Esophagus (tissue), 2 donors: Measurements from ENCODE around the gene ITGAE. TPM values are rescaled to one million over a fixed set of nuclear protein-coding genes. Genes with fewer than 3 reads are reported as not detected.
A peak's percentile ranks its signal among the peaks of the same experiment; 100 is the strongest.
"Not testable (repeated sequence)": the region's sequence is repeated elsewhere in the genome, so short reads cannot be mapped to it uniquely, and the experiment has no call there.

Source experiments
- H3K27ac ChIP-seq, 2 donors: one replicate each; pipeline ENCODE4 v1.5.1; 2013; ENCODE audit warnings: low read depth in 2 of 2, mild to moderate bottlenecking in 2 of 2, inconsistent platforms in 1 of 2, low read length in 1 of 2, moderate library complexity in 1 of 2
- H3K27me3 ChIP-seq, 2 donors: one replicate each; pipeline ENCODE4 v1.6.1; 2013; ENCODE audit warnings: low read length in 2 of 2, control low read depth in 1 of 2, mild to moderate bottlenecking in 1 of 2; ENCODE audit not compliant: insufficient read depth in 2 of 2, control insufficient read depth in 1 of 2
- H3K36me3 ChIP-seq, 2 donors: one replicate each; pipeline ENCODE4 v1.6.1; 2013; ENCODE audit warnings: low read length in 1 of 2; ENCODE audit not compliant: control insufficient read depth in 2 of 2, insufficient read depth in 2 of 2
- H3K4me1 ChIP-seq, 2 donors: one replicate each; pipeline ENCODE4 v1.6.1; 2013; ENCODE audit warnings: low read length in 1 of 2; ENCODE audit not compliant: control insufficient read depth in 2 of 2, insufficient read depth in 2 of 2
- H3K4me3 ChIP-seq, 2 donors: one replicate each; pipeline ENCODE4 v1.5.1; 2013; ENCODE audit warnings: low read length in 2 of 2, mild to moderate bottlenecking in 2 of 2, low read depth in 1 of 2, moderate library complexity in 1 of 2
- H3K9me3 ChIP-seq, 2 donors: one replicate each; pipeline ENCODE4 v1.6.1; 2013; ENCODE audit warnings: mild to moderate bottlenecking in 2 of 2, low read depth in 1 of 2, low read length in 1 of 2, moderate library complexity in 1 of 2; ENCODE audit not compliant: control insufficient read depth in 2 of 2, insufficient read depth in 1 of 2
- WGBS, 2 donors: extraction: QIAGEN DNeasy Blood & Tissue Kit; methylation state at CpG; one replicate each; pipeline ENCODE4 v1.1.7; 2013; 5-methylcytosine and 5-hydroxymethylcytosine counted together
- polyA plus RNA-seq, 2 donors: library from polyadenylated mRNA; stranded (reverse); fragments of 200-250 nt; gene quantifications; one replicate each; pipeline ENCODE4 v1.2.3, GENCODE V29; 2013
- donor health status: healthy with polysubstance abuse.
- donor health status: Bipolar disorder and iron deficiency.

Gene ITGAE
- polyA plus RNA-seq, 2 donors, result 26.8 to 33.7 TPM

GRCh38 chr17:3710951-3711383, 90.0 kb downstream of the ITGAE start:
- no peak overlapping the region for H3K4me3 ChIP-seq
- peaks cover 4 to 6% of the 10 kb centered on the region in 2 donors for H3K36me3 ChIP-seq
- no peak overlapping the region for H3K27ac ChIP-seq
- no peaks in the 10 kb centered on the region for H3K9me3 ChIP-seq
- no peaks in the 10 kb centered on the region for H3K4me1 ChIP-seq
- WGBS, 2 donors, result 62 to 65% methylated on average over 5 of the region's 5 CpGs
- H3K27me3 ChIP-seq, result no peaks in the 10 kb centered on the region

DNA sequence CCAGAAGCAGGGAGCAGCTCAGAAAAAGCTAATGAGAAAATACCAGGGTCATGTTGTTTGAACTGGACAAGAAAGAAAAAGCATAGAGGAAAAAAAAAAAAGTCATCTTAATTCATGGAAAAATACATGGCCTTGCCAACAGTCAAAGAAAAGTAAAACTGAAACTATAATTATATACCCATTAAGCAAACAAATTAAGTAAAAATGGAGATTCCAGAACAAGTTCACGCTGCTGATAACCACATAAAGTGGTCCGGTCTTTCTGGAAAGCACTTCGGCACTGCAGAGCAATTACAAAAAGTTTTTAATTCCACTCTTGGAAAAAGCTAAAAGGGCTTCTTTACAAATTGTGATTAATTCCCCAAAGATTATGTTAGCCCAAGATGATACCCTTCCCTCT, 92.6 kb downstream of the ITGAE start:
- Histone ChIP-seq H3K9me3 (no peaks in the 10 kb centered on the region), H3K27me3 (no peaks in the 10 kb centered on the region), H3K4me1 (no peaks in the 10 kb centered on the region), H3K36me3 (peaks cover 0 to 3% of the 10 kb centered on the region in 2 donors), H3K27ac (no peak overlapping the region), H3K4me3 (no peak overlapping the region)
- 37 to 43% methylated on average over 3 of the region's 3 CpGs for WGBS, 2 donors

- not testable (repeated sequence) for H3K27ac ChIP-seq, H3K9me3 ChIP-seq, H3K4me3 ChIP-seq, H3K27me3 ChIP-seq, H3K4me1 ChIP-seq, H3K36me3 ChIP-seq
- whole genome bisulfite sequencing, 2 donors, result 100% methylated on average over 1 of the region's 1 CpG
Observed at GRCh38 chr17:3705718-3705984, 95.3 kb downstream of the ITGAE start.

DNA sequence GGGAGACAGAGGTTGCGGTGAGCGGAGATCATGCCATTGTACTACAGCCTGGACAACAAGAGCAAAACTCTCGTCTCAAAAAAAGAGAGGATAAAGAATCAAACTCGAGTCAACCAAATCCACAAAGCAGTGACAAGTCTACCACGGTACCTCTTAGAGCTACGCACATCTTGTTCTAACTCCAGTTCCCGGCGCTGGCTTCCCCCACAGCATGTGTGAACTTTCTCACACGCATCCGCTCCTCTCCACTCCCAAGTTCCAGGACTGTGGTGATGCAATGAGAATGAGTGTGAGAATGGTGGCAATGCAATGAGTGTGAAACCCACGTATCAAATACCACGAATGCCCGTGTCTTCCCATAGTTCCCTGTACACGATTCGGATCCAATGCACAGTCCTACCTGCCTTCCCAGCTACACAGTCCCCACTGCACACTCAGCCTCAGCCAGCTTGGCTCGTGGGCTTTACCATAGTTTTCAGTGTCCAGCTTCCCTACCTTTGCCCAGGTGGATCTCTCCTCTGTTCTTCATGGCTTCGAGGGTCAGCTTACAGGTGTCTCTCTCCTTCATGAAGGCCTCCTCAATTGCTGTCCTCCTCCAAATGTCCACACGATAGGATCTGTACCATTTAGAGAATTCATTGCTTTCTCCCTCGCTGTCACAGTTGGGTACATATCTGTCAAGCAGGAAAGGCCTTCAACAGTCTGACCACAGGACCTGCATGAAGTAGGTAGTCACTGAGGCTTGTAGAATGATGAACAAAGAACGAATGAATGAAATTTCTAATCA, 95.9 kb downstream of the ITGAE start:
- 84 to 86% methylated on average over 20 of the region's 20 CpGs for WGBS, 2 donors
- Histone ChIP-seq H3K4me1 (peaks cover 0 to 2% of the 10 kb centered on the region in 2 donors), H3K36me3 (no peaks in the 10 kb centered on the region), H3K27ac (no peak overlapping the region), H3K9me3 (no peaks in the 10 kb centered on the region), H3K4me3 (no peak overlapping the region), H3K27me3 (no peaks in the 10 kb centered on the region)

DNA sequence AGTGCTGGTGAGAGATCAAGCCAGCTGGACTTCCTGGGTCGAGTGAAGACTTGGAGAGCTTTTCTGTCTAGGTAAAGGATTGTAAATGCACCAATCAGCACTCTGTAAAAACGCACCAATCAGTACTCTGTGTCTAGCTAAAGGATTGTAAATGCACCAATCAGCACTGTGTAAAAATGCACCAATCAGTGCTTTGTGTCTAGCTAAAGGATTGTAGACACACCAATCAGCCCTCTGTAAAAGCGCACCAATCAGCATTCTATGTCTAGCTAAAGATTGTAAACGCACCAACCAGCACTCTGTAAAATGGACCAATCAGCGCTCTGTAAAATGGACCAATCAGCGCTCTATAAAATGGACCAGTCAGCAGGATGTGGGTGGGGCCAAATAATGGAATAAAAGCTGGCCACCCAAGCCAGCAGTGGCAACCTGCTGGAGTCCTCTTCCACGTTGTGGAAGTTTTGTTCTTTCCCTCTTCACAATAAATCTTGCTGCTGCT, 98.9 kb downstream of the ITGAE start:
- WGBS, 2 donors, result 86 to 90% methylated on average over 7 of the region's 7 CpGs
- not testable (repeated sequence) for H3K4me3 ChIP-seq, H3K9me3 ChIP-seq, H3K36me3 ChIP-seq, H3K4me1 ChIP-seq, H3K27ac ChIP-seq, H3K27me3 ChIP-seq

DNA sequence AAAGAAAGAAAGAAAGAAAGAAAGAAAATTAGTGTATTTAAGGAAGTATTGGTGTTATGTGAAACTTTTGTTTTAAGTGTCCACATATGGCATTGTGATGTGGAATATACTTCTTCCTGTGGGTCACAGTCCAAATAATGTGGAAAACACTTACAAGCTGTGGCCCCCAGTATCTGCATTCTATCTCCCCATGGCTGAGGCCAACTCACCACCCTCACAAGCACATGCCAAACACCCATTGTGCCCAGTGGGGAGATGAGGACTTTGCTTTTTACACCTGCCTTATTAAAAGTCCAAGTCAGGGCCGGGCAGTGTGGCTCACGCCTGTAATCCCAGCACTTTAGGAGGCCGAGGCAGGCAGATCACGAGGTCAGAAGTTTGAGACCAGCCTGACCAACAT, 101.0 kb downstream of the ITGAE start:
- H3K4me3 ChIP-seq, result no peak overlapping the region
- peaks cover 0 to 3% of the 10 kb centered on the region in 2 donors for H3K27me3 ChIP-seq
- peaks cover 0 to 8% of the 10 kb centered on the region in 2 donors for H3K9me3 ChIP-seq
- WGBS, 2 donors, result 79 to 92% methylated on average over 4 of the region's 4 CpGs
- no peaks in the 10 kb centered on the region for H3K36me3 ChIP-seq
- peaks cover 12 to 14% of the 10 kb centered on the region in 2 donors for H3K4me1 ChIP-seq
- H3K27ac ChIP-seq, result no peak overlapping the region

DNA sequence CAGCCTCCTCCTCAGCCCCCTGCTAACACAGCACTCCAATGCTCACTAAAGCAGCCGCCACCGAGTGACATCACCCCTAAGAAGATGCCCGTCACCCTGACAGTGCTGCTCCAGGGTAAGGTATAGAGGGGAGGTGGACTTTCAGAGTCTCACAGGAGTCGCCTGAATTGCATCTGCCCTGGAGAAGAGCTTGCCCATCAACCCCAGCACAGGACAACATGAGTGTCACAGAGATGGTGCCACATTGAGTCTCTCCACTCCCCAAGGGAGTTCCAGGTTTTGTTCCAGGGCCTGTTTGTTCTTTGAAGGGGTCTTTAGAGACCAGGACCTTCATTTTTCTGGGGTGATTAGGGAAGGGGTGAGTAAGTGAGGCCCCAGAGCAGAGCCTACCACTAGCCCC, 102.8 kb downstream of the ITGAE start:
- H3K27me3 ChIP-seq, result peaks cover 0 to 6% of the 10 kb centered on the region in 2 donors

DNA sequence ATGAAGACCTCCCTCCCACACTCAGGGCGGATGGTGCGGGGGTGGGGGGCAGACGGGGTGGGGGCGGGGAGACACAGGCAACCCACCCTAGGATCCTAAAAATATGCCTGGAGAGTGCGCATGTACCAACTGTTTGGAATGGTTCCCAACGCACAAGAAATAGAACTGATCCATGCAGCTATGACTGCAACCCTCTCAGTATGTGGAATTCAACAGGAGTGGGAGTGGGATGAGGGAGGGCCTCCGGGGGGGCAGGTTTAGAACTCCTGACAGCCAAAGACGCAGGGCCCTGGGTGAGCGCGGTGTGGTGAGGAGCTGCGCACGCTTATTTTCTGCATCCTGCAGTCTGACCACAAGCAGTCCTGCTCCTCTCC, 103.9 kb downstream of the ITGAE start:
- H3K4me1 ChIP-seq, result peaks cover 13 to 14% of the 10 kb centered on the region in 2 donors
- H3K36me3 ChIP-seq, result no peaks in the 10 kb centered on the region
- 52 to 54% methylated on average over 12 of the region's 12 CpGs for WGBS, 2 donors
- H3K9me3 ChIP-seq, result peaks cover 0 to 8% of the 10 kb centered on the region in 2 donors
- peaks cover 0 to 6% of the 10 kb centered on the region in 2 donors for H3K27me3 ChIP-seq
- no peak overlapping the region for H3K4me3 ChIP-seq
- no peak overlapping the region for H3K27ac ChIP-seq

More for the DNA sequence above, 102.8 kb downstream of the ITGAE start:
- no peaks in the 10 kb centered on the region for H3K36me3 ChIP-seq
- no peak overlapping the region for H3K27ac ChIP-seq
- 83 to 84% methylated on average over 4 of the region's 4 CpGs for WGBS, 2 donors
- peaks cover 0 to 8% of the 10 kb centered on the region in 2 donors for H3K9me3 ChIP-seq
- H3K4me1 ChIP-seq, result peaks cover 13 to 14% of the 10 kb centered on the region in 2 donors
- no peak overlapping the region for H3K4me3 ChIP-seq

DNA sequence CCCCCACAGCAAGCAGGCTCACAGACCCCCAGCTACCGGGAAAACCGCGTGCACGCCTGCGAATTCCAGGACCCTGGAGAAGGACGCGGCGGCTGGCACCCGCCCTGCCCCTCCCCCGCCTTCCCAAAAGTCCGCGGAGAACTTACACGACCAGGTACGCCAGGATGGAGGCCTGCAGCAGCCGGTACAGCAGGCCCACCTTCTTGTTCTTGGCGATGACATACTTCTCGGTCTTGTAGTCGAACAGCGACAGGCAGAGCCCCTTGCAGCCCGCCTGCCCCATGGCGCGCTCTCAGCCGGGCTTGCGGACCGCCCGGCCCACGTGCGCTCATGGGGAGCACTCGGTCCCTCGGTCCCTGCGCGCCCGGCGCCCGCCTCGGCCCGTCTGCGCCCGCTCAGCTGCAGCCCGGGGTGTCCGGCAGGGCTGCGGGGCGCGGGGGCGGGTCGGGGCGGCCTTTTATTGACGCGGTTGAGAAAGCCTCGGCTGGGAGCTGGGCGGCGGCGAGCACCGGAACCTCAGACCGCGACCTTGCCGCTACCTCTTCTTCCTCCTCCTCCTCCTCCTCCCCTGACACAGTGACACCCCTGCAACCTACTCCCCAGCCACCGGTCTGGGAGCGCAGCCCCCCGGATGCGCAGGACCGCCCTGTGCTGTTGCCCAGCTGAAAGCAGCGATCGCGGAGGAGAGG, 105.1 kb downstream of the ITGAE start, which contains the start of gene P2RX5:
P2RX5 (minus strand) TSS at position 433 of the 689 bp plus-strand sequence; CDS start at position 283, 150 bp downstream.
- Histone ChIP-seq H3K27ac (no peak within 1 kb of the TSS), H3K4me3 (peak within 1 kb of the TSS; percentile 36 to 55), H3K27me3 (peaks cover 0 to 6% of the 10 kb centered on the region in 2 donors), H3K4me1 (peaks cover 13 to 14% of the 10 kb centered on the region in 2 donors), H3K36me3 (no peaks in the 10 kb centered on the region), H3K9me3 (peaks cover 0 to 8% of the 10 kb centered on the region in 2 donors)
- WGBS, 2 donors, result 1% methylated on average over 48 to 65 of the region's 65 CpGs
